NCI-H1417 treated with DMSO at 0.1 percent for 48 hours (cell line): ENCODE measurements around the gene ATP6V0A4.
"Not testable (repeated sequence)": the region's sequence is repeated elsewhere in the genome, so short reads cannot be mapped to it uniquely, and the experiment has no call there.

Experiments used
- DNase-seq: peaks from one replicate; lab custom pipeline; 2025; lab: John Stamatoyannopoulos, UW

ATP6V0A4 gene

GRCh38 chr7:138797715-138798320 is at the start of gene ATP6V0A4, which contains the start of gene TMEM213:
ATP6V0A4 (minus strand) TSS chr7:138798196; CDS start chr7:138771247, 26,949 bp downstream.
TMEM213 (plus strand) TSS chr7:138797994; CDS start chr7:138798105, 111 bp downstream.
- DNase-seq, result no peak

- DNase-seq, result no peak
These were observed 47.7 kb upstream of the ATP6V0A4 start for GRCh38 chr7:138845711-138846110.

- DNase-seq, result no peak
These were observed 45.9 kb upstream of the ATP6V0A4 start for GRCh38 chr7:138843632-138844580.

- DNase-seq, result no peak
These were observed 44.1 kb upstream of the ATP6V0A4 start for GRCh38 chr7:138842111-138842510.

GRCh38 chr7:138838166-138838565 is 40.2 kb upstream of the ATP6V0A4 start:
- DNase-seq, result no peak

- DNase-seq, result no peak
These were observed 39.6 kb upstream of the ATP6V0A4 start for GRCh38 chr7:138837627-138838026.

GRCh38 chr7:138835087-138835486 is 37.1 kb upstream of the ATP6V0A4 start:
- DNase-seq, result no peak

- no peak for DNase-seq
These were observed 36.6 kb upstream of the ATP6V0A4 start for GRCh38 chr7:138834583-138834982.

- no peak for DNase-seq
These were observed 35.6 kb upstream of the ATP6V0A4 start for GRCh38 chr7:138833596-138833995.

GRCh38 chr7:138832966-138833365 is 35.0 kb upstream of the ATP6V0A4 start:
- DNase-seq, result no peak

GRCh38 chr7:138829335-138829734 is 31.3 kb upstream of the ATP6V0A4 start:
- no peak for DNase-seq

- DNase-seq, result no peak
These were observed 30.3 kb upstream of the ATP6V0A4 start for GRCh38 chr7:138828302-138828701.

GRCh38 chr7:138825049-138825721 is 27.2 kb upstream of the ATP6V0A4 start:
- no peak for DNase-seq

- no peak for DNase-seq
These were observed 25.0 kb upstream of the ATP6V0A4 start for GRCh38 chr7:138822867-138823535.

- no peak for DNase-seq
These were observed 23.9 kb upstream of the ATP6V0A4 start for GRCh38 chr7:138821912-138822311.

GRCh38 chr7:138819625-138820024 is 21.6 kb upstream of the ATP6V0A4 start:
- no peak for DNase-seq

GRCh38 chr7:138816650-138817049 is 18.7 kb upstream of the ATP6V0A4 start:
- DNase-seq, result no peak

- no peak for DNase-seq
These were observed 16.9 kb upstream of the ATP6V0A4 start for GRCh38 chr7:138814816-138815332.

- DNase-seq, result no peak
These were observed 15.9 kb upstream of the ATP6V0A4 start for GRCh38 chr7:138813945-138814344.

- not testable (repeated sequence) for DNase-seq
These were observed 13.3 kb upstream of the ATP6V0A4 start for GRCh38 chr7:138811327-138811726.

GRCh38 chr7:138809346-138809745 is 11.3 kb upstream of the ATP6V0A4 start:
- no peak for DNase-seq

- no peak for DNase-seq
These were observed 6.6 kb upstream of the ATP6V0A4 start for GRCh38 chr7:138804618-138805017.
